ENCODE data around the gene ATP8B4. TPM values are rescaled to one million over a fixed set of nuclear protein-coding genes. Genes with fewer than 3 reads are reported as not detected.

ATP8B4 gene
- total and polyA plus RNA-seq, 2 donors (not counting 3 experiments of a cell fraction or from before 2014, with no cell fraction given), result not detected

- TF ChIP-seq MYC (IDR thresholded peaks at IDR 0.05; ENCODE audit: low read depth, low read length), result no peak
- TF ChIP-seq GATA2 (IDR thresholded peaks at IDR 0.05; ENCODE audit: insufficient read depth, insufficient read length, low read depth, low read length), result no peak
- TF ChIP-seq FOS (IDR thresholded peaks at IDR 0.05; ENCODE audit: borderline replicate concordance, insufficient read depth, low read length), result no peak
- no peak for TF ChIP-seq POLR2A (IDR thresholded peaks at IDR 0.05; ENCODE audit: low read depth, low read length)
- TF ChIP-seq JUN (IDR thresholded peaks at IDR 0.05; ENCODE audit: borderline replicate concordance, insufficient read depth, insufficient read length, low read depth), result no peak
- TF ChIP-seq CTCF (IDR thresholded peaks at IDR 0.05; ENCODE audit: extremely low read depth in 1 of 2, insufficient read depth in 1 of 2, low read depth in 1 of 2, low read length in 2 of 2), result no peak
- no peak overlapping the region for H3K27ac ChIP-seq (ENCODE audit: insufficient read depth, low read depth, low read length)
- H3K9ac ChIP-seq (replicated peaks; ENCODE audit: extremely low read depth, insufficient read depth, low read length), result no peak overlapping the region
- H3K27me3 ChIP-seq (ENCODE audit: control insufficient read depth in 2 of 2, insufficient read depth in 2 of 2, low read length in 2 of 2), result no peaks in the 10 kb centered on the region
- no peaks in the 10 kb centered on the region for H3K36me3 ChIP-seq (ENCODE audit: control insufficient read depth in 2 of 2, extremely low read depth in 1 of 2, insufficient read depth in 2 of 2, low read length in 2 of 2)
- DNase-seq (ENCODE audit: low read depth, low spot score) (no peak), FAIRE-seq (no peak)
- H3K79me2 ChIP-seq (ENCODE audit: control insufficient read depth, insufficient read depth, low read length), result no peaks in the 10 kb centered on the region
- no peaks in the 10 kb centered on the region for H3K9me3 ChIP-seq (replicated peaks; ENCODE audit: control insufficient read depth, insufficient read depth, low read length)
- dilution Hi-C loops (cut with MboI; ENCODE audit: extremely low pct_ligation_motif_present, low sequenced_read_pairs), result no loop called here
- ChIA-PET POLR2A (no interaction called here), CTCF (interaction anchor here (0.9 kb wide), 1 partner anchor 8 kb away, joined by 3 read pairs; no protein-coding TSS in a partner anchor)
- no TSS peak for BruUV-seq (replicated peaks)
- H3K9me1 ChIP-seq (replicated peaks; ENCODE audit: control insufficient read depth, extremely low read depth, insufficient read depth, low read length), result no peaks in the 10 kb centered on the region
- H3K4me3 ChIP-seq (replicated peaks in 1 of 3; ENCODE audit: insufficient read depth in 1 of 3, low read depth in 1 of 3, low read length in 3 of 3), result no peak overlapping the region
- no peak overlapping the region for H2AFZ ChIP-seq (ENCODE audit: low read depth, low read length)
- no peak overlapping the region for H3K4me2 ChIP-seq (ENCODE audit: insufficient read depth, low read length)
- intact Hi-C loops (cut with micrococcal nuclease), result no loop called here
- no peaks in the 10 kb centered on the region for H4K20me1 ChIP-seq (replicated peaks; ENCODE audit: control insufficient read depth, extremely low read depth, insufficient read depth, low read length)
- H3K4me1 ChIP-seq (ENCODE audit: control insufficient read depth, extremely low read depth, insufficient read depth, low read length), result no peaks in the 10 kb centered on the region
Measured at GRCh38 chr15:50083424-50084025, 35.5 kb downstream of the ATP8B4 start.

Measured in endothelial cell of umbilical vein (primary cell).